Activated CD8-positive, alpha-beta T cell treated with anti-CD3 and anti-CD28 coated beads for 36 hours (primary cell): ENCODE results near the gene XPC. TPM values are rescaled to one million over a fixed set of nuclear protein-coding genes. Genes with fewer than 3 reads are reported as not detected.

Source experiments
- ATAC-seq: fragments of 200-7000 bp; cut with Tn5 transposase; one replicate; pipeline ENCODE4 v1.10.0; 2021; ENCODE audit warnings: mild to moderate bottlenecking, moderate library complexity
- CTCF ChIA-PET: fragments of 350-600 bp; sonication (Branson Sonifier 250); formaldehyde crosslinking; loops from one replicate; lab custom pipeline; 2021; ENCODE audit warnings: antibody characterized with exemption; lab: Charles Lee
- POLR2A ChIA-PET: fragments of 350-600 bp; sonication (Branson Sonifier 250); formaldehyde crosslinking; loops from one replicate; lab custom pipeline; 2021; ENCODE audit warnings: antibody characterized with exemption; lab: Charles Lee
- DNase-seq: peaks from one replicate; pipeline ENCODE4 v3.0.0-alpha.2; 2020
- H3K27ac Mint-ChIP-seq: one replicate; pipeline ENCODE4 v1.8.0; 2021; ENCODE audit warnings: mild to moderate bottlenecking, mixed read lengths
- H3K27me3 Mint-ChIP-seq: one replicate; pipeline ENCODE4 v1.8.0; 2021; ENCODE audit warnings: mixed read lengths
- H3K36me3 Mint-ChIP-seq: one replicate; pipeline ENCODE4 v1.8.0; 2021; ENCODE audit warnings: low read depth, mixed read lengths
- H3K4me1 Mint-ChIP-seq: one replicate; pipeline ENCODE4 v1.8.0; 2021; ENCODE audit warnings: low read depth, mixed read lengths
- H3K4me3 Mint-ChIP-seq: one replicate; pipeline ENCODE4 v1.8.0; 2021; ENCODE audit warnings: mild to moderate bottlenecking, moderate library complexity, mixed read lengths
- H3K9me3 Mint-ChIP-seq: one replicate; pipeline ENCODE4 v1.8.0; 2021; ENCODE audit warnings: mixed read lengths
- CTCF ChIP-seq: fragments of 200-600 bp; IDR thresholded peaks from one replicate; pipeline ENCODE4 v1.8.0; 2022; ENCODE audit warnings: antibody characterized with exemption, mild to moderate bottlenecking
- intact Hi-C: fragments of 100-400 bp; cut with micrococcal nuclease; formaldehyde crosslinking; loops from one replicate; pipeline ENCODE4 v1.10.0; 2022
- total RNA-seq, 2 experiments: library from RNA; stranded (reverse); gene quantifications; one replicate each; pipeline ENCODE4 v1.2.3, GENCODE V29; 2021

Gene XPC
- total RNA-seq, 2 experiments from 2014 or later: 23.5 to 24.8 TPM

GRCh38 chr3:14172496-14172895, 5.9 kb downstream of the XPC start:
- Mint-ChIP-seq H3K4me1 (peaks cover 52% of the 10 kb centered on the region), H3K27me3 (no peaks in the 10 kb centered on the region), H3K27ac (no peak overlapping the region), H3K4me3 (no peak overlapping the region), H3K9me3 (no peaks in the 10 kb centered on the region), H3K36me3 (peaks cover 39% of the 10 kb centered on the region)
- ATAC-seq (no peak), DNase-seq (no peak)
- ChIA-PET POLR2A (interaction anchor here (0.6 kb wide), 1 partner anchor 47 kb away, joined by 3 read pairs; no protein-coding TSS in a partner anchor), CTCF (interaction anchor here (2.3 kb wide), 1 partner anchor 32 kb away, joined by 7 read pairs; no protein-coding TSS in a partner anchor)
- TF ChIP-seq CTCF: no peak
- intact Hi-C loops: no loop called here

GRCh38 chr3:14170531-14171159, 7.8 kb downstream of the XPC start:
- intact Hi-C loops: no loop called here

GRCh38 chr3:14169871-14170270, 8.5 kb downstream of the XPC start:
- Mint-ChIP-seq H3K27me3 (no peaks in the 10 kb centered on the region), H3K36me3 (peaks cover 57% of the 10 kb centered on the region), H3K4me3 (no peak overlapping the region), H3K27ac (no peak overlapping the region), H3K9me3 (no peaks in the 10 kb centered on the region), H3K4me1 (peaks cover 31% of the 10 kb centered on the region)
- CTCF ChIA-PET: interaction anchor here (1.0 to 1.4 kb wide), 3 partner anchors 11 to 33 kb away, joined by 3 read pairs; no protein-coding TSS in a partner anchor
- no peak for TF ChIP-seq CTCF
- DNase-seq: no peak
- ATAC-seq: no peak
- intact Hi-C loops: no loop called here
- POLR2A ChIA-PET: interaction anchor here (1.0 kb wide), 1 partner anchor 9 kb away, joined by 3 read pairs; the partner anchor contains the start of gene LSM3

More at GRCh38 chr3:14170531-14171159, 7.8 kb downstream of the XPC start:
- ATAC-seq (no peak), DNase-seq (no peak)
- POLR2A ChIA-PET: interaction anchor here (0.5 to 1.0 kb wide), 2 partner anchors 8 to 21 kb away, joined by 3 read pairs; partner anchors contain the start of gene LSM3
- TF ChIP-seq CTCF: no peak
- Mint-ChIP-seq H3K9me3 (no peaks in the 10 kb centered on the region), H3K4me3 (no peak overlapping the region), H3K27ac (peak overlapping the region; percentile 11), H3K27me3 (no peaks in the 10 kb centered on the region), H3K4me1 (peaks cover 38% of the 10 kb centered on the region), H3K36me3 (peaks cover 50% of the 10 kb centered on the region)
- CTCF ChIA-PET: interaction anchor here (1.0 to 1.4 kb wide), 4 partner anchors 12 to 33 kb away, joined by 3 to 4 read pairs (median 3); no protein-coding TSS in a partner anchor

- no peak for TF ChIP-seq CTCF
- intact Hi-C loops: no loop called here
These were observed 9.0 kb downstream of the XPC start for GRCh38 chr3:14169435-14169834.

More at GRCh38 chr3:14169435-14169834, 9.0 kb downstream of the XPC start:
- Mint-ChIP-seq H3K4me1 (peaks cover 28% of the 10 kb centered on the region), H3K27me3 (no peaks in the 10 kb centered on the region), H3K36me3 (peaks cover 62% of the 10 kb centered on the region), H3K27ac (no peak overlapping the region), H3K9me3 (no peaks in the 10 kb centered on the region), H3K4me3 (no peak overlapping the region)
- CTCF ChIA-PET: interaction anchor here (1.0 to 1.5 kb wide), 3 partner anchors 17 to 273 kb away, joined by 3 to 4 read pairs (median 3); no protein-coding TSS in a partner anchor
- ATAC-seq (no peak), DNase-seq (no peak)
- POLR2A ChIA-PET: no interaction called here
